Peyer's patch (tissue), 4 donors: ENCODE data around the gene CTCF. TPM values are rescaled to one million over a fixed set of nuclear protein-coding genes. Genes with fewer than 3 reads are reported as not detected.

Experiments
- DNase-seq, 3 donors: peaks; one replicate each; pipeline ENCODE4 v3.0.0-alpha.2; 2017 to 2019
- H3K27ac ChIP-seq, 4 donors: fragments of 200-600 bp; sonication (generic); one replicate each; pipeline ENCODE4 v1.5.1; 2016 to 2019
- H3K27me3 ChIP-seq, 2 donors: fragments of 200-600 bp; sonication (generic); one replicate each; pipeline ENCODE4 v1.5.1; 2019
- H3K36me3 ChIP-seq, 3 donors: fragments of 200-600 bp; sonication (generic); one replicate each; pipeline ENCODE4 v1.5.1; 2016 to 2019
- H3K4me1 ChIP-seq, 4 donors: fragments of 200-600 bp; sonication (generic); one replicate each; pipeline ENCODE4 v1.5.1; 2016 to 2019
- H3K4me3 ChIP-seq, 4 donors: fragments of 200-600 bp; sonication (generic); 1 replicate in 3 of 4; 2 replicates in 1 of 4; pipeline ENCODE4 v1.5.1; 2016 to 2019; ENCODE audit warnings: mild to moderate bottlenecking in 1 of 4
- H3K9me3 ChIP-seq, 4 donors: fragments of 200-600 bp; sonication (generic); one replicate each; pipeline ENCODE4 v1.5.1; 2016 to 2019; ENCODE audit warnings: mild to moderate bottlenecking in 1 of 4
- POLR2A ChIP-seq, 2 donors: fragments of 450-650 bp; IDR thresholded peaks; one replicate each; pipeline ENCODE4 v1.5.1; 2017; ENCODE audit warnings: antibody characterized with exemption in 2 of 2, mild to moderate bottlenecking in 2 of 2, moderate library complexity in 2 of 2
- total RNA-seq, 4 donors: library from RNA; depleted of rRNA; stranded (reverse); fragments of >200 nt; gene quantifications; one replicate each; pipeline ENCODE4 v1.1.0, GENCODE V29; 2016
- TF ChIP-seq, protein P1 (sequence below), 6 experiments: fragments of 450-650 bp in 4 of 6; fragments of 200-600 bp in 2 of 6; sonication (generic) in 1 of 6; IDR thresholded peaks; one replicate each; pipeline ENCODE4 v1.5.1; 2017 to 2019; ENCODE audit warnings: antibody characterized with exemption in 6 of 6, mild to moderate bottlenecking in 3 of 6, moderate library complexity in 1 of 6

CTCF gene
- total RNA-seq, 4 donors from 2014 or later, result 35.3 to 59.4 (median 42.7) TPM

DNA sequence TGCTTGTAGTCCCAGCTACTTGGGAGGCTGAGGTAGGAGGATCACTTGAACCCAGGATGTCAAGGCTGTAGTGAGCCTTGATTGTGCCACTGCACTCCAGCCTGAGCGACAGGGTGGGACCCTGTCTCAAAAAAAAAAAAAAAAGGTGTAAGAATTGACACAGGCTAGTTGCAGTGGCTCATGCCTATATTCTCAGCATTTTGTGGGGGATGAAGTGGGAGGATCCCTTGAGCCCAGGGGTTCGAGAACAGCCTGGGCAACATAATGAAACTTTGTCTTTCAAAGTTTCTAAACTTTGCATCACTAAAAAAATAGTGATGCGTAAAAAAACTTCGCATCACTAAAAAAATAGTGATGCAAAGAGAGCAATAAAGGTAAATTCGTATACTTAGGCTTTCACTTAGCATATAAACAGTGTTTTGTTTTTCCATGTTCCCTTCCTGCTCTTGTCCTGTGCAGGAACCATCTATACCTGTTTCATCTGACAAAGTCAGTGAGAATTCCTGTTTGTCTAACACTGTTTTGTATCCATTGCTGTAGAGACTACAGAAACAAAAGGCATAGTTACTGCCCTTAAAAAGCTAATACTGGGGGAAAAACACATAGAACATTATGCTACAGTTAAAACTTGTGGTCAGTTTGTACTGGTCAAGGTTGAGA, 32.1 kb downstream of the CTCF start:
- Histone ChIP-seq H3K27me3 (no peaks in the 10 kb centered on the region), H3K4me1 (no peaks in the 10 kb centered on the region), H3K27ac (no peak overlapping the region), H3K9me3 (no peaks in the 10 kb centered on the region), H3K36me3 (peaks cover 0 to 10% (median 0%) of the 10 kb centered on the region in 3 donors), H3K4me3 (no peak overlapping the region)
- no peak for TF ChIP-seq POLR2A (IDR thresholded peaks at IDR 0.05)
- TF ChIP-seq, protein P1, sequence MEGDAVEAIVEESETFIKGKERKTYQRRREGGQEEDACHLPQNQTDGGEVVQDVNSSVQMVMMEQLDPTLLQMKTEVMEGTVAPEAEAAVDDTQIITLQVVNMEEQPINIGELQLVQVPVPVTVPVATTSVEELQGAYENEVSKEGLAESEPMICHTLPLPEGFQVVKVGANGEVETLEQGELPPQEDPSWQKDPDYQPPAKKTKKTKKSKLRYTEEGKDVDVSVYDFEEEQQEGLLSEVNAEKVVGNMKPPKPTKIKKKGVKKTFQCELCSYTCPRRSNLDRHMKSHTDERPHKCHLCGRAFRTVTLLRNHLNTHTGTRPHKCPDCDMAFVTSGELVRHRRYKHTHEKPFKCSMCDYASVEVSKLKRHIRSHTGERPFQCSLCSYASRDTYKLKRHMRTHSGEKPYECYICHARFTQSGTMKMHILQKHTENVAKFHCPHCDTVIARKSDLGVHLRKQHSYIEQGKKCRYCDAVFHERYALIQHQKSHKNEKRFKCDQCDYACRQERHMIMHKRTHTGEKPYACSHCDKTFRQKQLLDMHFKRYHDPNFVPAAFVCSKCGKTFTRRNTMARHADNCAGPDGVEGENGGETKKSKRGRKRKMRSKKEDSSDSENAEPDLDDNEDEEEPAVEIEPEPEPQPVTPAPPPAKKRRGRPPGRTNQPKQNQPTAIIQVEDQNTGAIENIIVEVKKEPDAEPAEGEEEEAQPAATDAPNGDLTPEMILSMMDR (IDR thresholded peaks at IDR 0.05), result no peak
- DNase-seq, result no peak

DNA sequence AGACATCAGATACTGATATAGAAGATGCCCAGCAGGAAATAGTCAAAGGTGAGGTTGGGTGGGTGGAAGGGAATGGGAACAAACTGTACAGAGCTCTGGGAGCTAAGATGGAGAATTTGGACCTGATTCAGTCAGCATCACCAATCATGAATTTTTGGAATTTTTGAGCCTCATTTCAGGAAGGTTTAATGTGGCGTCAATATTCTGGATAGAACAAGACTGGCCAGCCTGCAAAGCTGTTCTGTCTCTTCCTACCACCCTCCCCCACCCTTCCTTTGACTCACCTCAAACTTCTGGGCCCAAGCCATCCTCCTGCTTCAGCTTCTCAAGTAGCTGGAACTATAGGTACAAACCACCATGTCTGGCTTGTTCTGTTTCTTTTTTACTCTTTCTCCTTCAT, 32.6 kb downstream of the CTCF start:
- Histone ChIP-seq H3K36me3 (peaks cover 0 to 10% (median 0%) of the 10 kb centered on the region in 3 donors), H3K4me3 (no peak overlapping the region), H3K9me3 (no peaks in the 10 kb centered on the region), H3K4me1 (no peaks in the 10 kb centered on the region), H3K27ac (no peak overlapping the region), H3K27me3 (no peaks in the 10 kb centered on the region)
- DNase-seq, result no peak
- TF ChIP-seq, protein P1 (IDR thresholded peaks at IDR 0.05), result no peak
- no peak for TF ChIP-seq POLR2A (IDR thresholded peaks at IDR 0.05)

DNA sequence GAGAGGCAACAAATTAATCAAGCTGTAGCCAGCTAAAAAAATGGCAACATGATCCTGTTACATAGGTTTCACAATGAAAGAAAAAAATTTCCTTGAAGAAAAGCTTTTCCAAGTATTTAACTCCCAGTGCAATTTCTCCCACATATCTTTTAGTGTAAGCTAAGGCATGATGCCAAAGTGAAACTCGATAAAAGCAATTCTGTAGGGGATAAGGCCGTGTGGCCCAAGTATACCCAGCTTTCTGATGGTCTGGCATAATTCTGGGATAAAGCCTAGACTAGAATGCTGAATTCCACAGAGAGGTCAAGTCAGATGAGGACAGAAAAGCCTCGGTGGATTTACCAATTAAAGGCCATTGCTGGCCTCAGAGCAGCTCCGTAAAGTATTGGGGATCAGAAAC, 36.2 kb downstream of the CTCF start:
- H3K36me3 ChIP-seq, result peaks cover 0 to 10% (median 0%) of the 10 kb centered on the region in 3 donors
- H3K4me1 ChIP-seq, result no peaks in the 10 kb centered on the region
- DNase-seq, result no peak
- no peak overlapping the region for H3K4me3 ChIP-seq
- no peak for TF ChIP-seq POLR2A (IDR thresholded peaks at IDR 0.05)
- TF ChIP-seq, protein P1 (IDR thresholded peaks at IDR 0.05), result no peak
- H3K9me3 ChIP-seq, result no peaks in the 10 kb centered on the region
- no peak overlapping the region for H3K27ac ChIP-seq
- no peaks in the 10 kb centered on the region for H3K27me3 ChIP-seq

DNA sequence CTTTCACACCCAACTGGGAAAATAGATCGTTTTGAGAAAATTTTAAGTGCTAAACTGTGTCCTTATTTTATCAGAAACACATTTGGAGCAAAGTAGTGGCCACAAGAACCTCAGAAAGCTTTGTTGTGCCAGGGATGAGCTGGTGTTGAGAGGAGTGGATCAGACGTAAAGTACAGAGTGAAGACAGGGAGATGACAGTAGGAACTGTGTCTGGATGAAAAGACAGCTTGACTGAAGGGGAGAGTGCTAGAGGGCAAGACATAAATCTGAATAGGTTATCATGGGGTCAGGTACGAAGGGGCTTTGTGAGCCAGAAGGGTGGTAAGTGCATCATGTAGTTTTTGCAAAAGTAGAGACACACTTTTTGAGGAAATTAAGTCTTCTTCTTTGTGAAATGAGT, 43.3 kb downstream of the CTCF start:
- TF ChIP-seq POLR2A (IDR thresholded peaks at IDR 0.05), result no peak
- TF ChIP-seq, protein P1 (IDR thresholded peaks at IDR 0.05), result no peak
- H3K4me1 ChIP-seq, result no peaks in the 10 kb centered on the region
- no peak for DNase-seq
- H3K27me3 ChIP-seq, result no peaks in the 10 kb centered on the region
- H3K4me3 ChIP-seq, result no peak overlapping the region
- H3K27ac ChIP-seq, result no peak overlapping the region
- peaks cover 0 to 1% (median 0%) of the 10 kb centered on the region in 3 donors for H3K36me3 ChIP-seq
- H3K9me3 ChIP-seq, result no peaks in the 10 kb centered on the region

DNA sequence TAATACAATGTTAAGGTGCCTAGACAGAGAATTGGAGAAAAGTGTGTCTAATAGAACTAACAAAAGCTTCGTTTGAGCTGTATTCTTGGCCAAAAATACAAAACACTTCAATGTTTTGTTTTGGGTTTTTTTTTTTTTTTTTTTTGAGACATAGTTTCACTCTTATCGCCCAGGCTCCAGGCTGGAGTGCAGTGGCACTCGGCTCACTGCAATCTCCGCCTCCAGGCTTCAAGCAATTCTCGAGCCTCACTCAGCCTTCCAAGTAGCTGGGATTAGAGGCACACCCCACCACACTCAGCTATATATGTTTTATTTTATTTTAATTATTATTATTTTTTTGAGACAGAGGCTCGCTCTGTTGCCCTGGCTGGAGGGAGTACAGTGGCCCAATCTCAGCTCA, 44.3 kb downstream of the CTCF start:
- Histone ChIP-seq H3K27ac (no peak overlapping the region), H3K4me1 (no peaks in the 10 kb centered on the region), H3K9me3 (no peaks in the 10 kb centered on the region), H3K27me3 (no peaks in the 10 kb centered on the region), H3K36me3 (peaks cover 0 to 11% (median 0%) of the 10 kb centered on the region in 3 donors), H3K4me3 (no peak overlapping the region)
- DNase-seq, result no peak
- no peak for TF ChIP-seq POLR2A (IDR thresholded peaks at IDR 0.05)
- TF ChIP-seq, protein P1 (IDR thresholded peaks at IDR 0.05), result no peak
